Testis (tissue), 2 donors: ENCODE measurements around the gene KLF6.

ENCODE experiments used
- CTCF ChIP-seq, 3 experiments: fragments of 450-650 bp in 2 of 3; fragments of 200-600 bp in 1 of 3; sonication (generic) in 1 of 3; IDR thresholded peaks; one replicate each; pipeline ENCODE4 v1.5.1; 2016 to 2019; ENCODE audit warnings: antibody characterized with exemption in 3 of 3, mild to moderate bottlenecking in 2 of 3, moderate library complexity in 1 of 3
- POLR2A ChIP-seq: fragments of 450-650 bp; IDR thresholded peaks from one replicate; pipeline ENCODE4 v1.6.1; 2017; ENCODE audit warnings: antibody characterized with exemption, mild to moderate bottlenecking, moderate library complexity

DNA sequence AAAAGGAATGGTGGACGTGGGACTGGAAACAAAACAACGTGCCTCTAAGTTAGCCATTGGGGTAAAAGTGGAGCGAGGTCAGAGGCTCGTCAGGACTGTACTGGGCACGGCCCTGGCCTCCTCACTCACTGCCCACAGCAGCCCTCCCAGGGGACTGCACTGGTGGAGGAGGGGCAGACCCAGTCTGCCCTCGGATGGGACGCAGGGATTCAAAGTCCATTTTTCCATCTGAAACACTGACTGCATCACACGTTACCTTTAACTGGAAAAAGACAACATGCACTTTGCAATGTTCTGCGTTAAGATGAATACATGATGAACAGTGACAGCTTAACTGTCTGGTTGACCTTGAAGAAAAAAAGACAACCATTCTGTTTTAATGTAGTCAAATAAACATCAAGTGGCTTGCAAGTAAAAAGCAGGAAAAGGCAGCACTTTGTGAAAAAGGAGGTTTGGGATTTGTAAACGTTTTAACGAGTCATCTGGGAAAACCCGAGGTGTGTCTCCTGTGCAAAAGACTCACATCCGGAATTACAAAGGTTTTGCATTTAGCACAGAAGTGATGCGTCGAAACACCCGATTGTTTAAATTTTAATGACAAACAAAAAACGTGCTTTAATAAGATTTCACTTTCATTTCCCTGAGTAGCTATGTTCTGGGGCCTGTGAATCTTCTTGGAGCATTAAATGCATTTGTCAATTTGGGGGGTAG is 18.8 kb downstream of the KLF6 start:
- no peak for TF ChIP-seq CTCF (IDR thresholded peaks at IDR 0.05)
- TF ChIP-seq POLR2A, result no peak
